HL-60 (cell line): ENCODE results near the gene PTTG1IP.

Experiments
- DNase-seq, 2 experiments: peaks; one replicate each; pipeline ENCODE4 v3.0.0-alpha.2; 2010 to 2020; ENCODE audit warnings: low read depth in 1 of 2, low spot score in 1 of 2
- H3K27ac ChIP-seq: fragments of 250-450 bp; sonication (Bioruptor Pico); replicated peaks from 2 replicates; pipeline ENCODE4 v1.5.1; 2020; ENCODE audit warnings: mild to moderate bottlenecking, moderate library complexity
- H3K27me3 ChIP-seq: fragments of 250-450 bp; sonication (Bioruptor Pico); 2 replicates; pipeline ENCODE4 v1.5.1; 2021; ENCODE audit warnings: mild to moderate bottlenecking, moderate library complexity; ENCODE audit not compliant: insufficient read depth, poor library complexity, severe bottlenecking
- H3K4me3 ChIP-seq: replicated peaks from 2 replicates; pipeline ENCODE4 v1.5.1; 2011; ENCODE audit warnings: mild to moderate bottlenecking, control low read depth, low read length; ENCODE audit not compliant: insufficient read depth
- GABPA ChIP-seq: IDR thresholded peaks from 2 replicates; pipeline ENCODE4 v1.6.1; 2012; ENCODE audit warnings: low read depth
- POLR2AphosphoS5 ChIP-seq: IDR thresholded peaks from 2 replicates; pipeline ENCODE4 v1.6.1; 2012; ENCODE audit warnings: low read depth
- SPI1 ChIP-seq: IDR thresholded peaks from 2 replicates; pipeline ENCODE4 v1.6.1; 2012; ENCODE audit warnings: low read depth, mild to moderate bottlenecking, borderline replicate concordance
- TF ChIP-seq, protein P1 (sequence below): IDR thresholded peaks from 2 replicates; pipeline ENCODE4 v1.6.1; 2012; ENCODE audit warnings: low read depth; ENCODE audit not compliant: insufficient replicate concordance
- TF ChIP-seq, protein P2 (sequence below): IDR thresholded peaks from one replicate; pipeline ENCODE4 v1.5.1; 2011; ENCODE audit warnings: low read length, control low read depth, inconsistent platforms; ENCODE audit not compliant: insufficient read depth

Gene PTTG1IP

DNA sequence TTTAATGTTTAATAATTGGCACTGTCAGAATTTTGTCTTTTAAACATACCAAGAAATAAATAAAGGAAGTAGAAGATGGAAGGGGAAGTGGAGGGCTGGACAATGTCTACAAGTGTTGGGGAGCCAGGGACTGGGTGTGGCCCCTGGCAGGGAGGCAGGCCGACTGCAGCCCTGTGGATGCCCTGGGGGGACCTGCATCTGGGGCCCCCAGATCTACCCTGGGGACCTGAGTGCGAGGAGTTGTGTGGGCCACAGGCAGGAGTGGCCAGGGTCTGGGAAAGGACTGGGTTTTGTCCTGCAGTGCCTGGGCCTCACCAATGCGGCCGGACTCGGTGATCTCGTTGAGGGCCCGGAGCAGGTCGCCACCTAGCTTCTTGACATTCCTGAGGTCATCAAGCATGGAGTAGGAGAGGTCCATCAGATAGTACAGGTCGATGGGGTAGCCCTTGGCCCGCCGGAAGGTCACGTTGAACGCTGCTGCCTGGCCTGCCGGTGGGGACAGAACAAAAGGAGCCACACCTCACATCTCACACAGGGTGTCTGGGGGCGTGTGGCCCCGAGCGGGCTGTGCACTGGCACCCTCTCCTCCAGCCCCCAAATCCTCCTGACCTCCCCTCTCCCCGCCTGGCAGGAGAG, 29.7 kb upstream of the PTTG1IP start:
- no peak overlapping the region for H3K4me3 ChIP-seq

DNA sequence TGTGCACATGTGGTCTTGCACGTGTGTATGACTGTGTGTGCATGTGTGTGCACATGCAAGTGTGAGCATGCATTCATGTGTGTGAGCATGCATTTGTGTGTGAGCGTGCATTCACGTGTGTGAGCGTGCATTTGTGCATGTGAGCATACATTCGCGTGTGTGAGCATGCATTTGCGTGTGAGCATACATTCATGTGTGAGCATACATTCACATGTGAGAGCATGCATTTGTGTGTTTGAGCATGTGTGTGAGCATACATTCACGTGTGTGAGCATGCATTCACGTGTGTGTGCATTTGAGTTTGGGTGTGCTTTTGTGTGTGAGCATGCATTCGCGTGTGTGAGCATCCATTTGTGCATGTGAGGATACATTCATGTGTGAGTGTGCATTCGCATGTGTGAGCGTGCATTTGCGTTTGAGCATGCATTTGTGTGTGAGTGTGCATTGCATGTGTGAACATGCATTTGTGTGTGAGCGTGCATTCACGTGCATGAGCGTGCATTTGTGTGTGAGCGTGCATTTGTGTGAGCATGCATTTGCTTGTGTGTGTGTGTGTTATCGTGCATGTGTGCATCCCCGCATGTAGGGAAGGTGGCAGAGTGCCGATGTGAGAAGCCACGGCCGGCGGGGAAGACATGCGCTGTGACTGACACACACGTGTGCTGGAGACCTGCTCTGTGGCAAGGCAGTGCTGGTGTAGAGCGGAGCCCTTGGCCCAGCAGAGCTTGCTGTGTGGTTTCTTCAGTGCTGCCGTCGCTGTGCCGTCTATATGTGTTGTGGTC, 29.0 kb upstream of the PTTG1IP start:
- no peak for TF ChIP-seq GABPA
- TF ChIP-seq, protein P1, sequence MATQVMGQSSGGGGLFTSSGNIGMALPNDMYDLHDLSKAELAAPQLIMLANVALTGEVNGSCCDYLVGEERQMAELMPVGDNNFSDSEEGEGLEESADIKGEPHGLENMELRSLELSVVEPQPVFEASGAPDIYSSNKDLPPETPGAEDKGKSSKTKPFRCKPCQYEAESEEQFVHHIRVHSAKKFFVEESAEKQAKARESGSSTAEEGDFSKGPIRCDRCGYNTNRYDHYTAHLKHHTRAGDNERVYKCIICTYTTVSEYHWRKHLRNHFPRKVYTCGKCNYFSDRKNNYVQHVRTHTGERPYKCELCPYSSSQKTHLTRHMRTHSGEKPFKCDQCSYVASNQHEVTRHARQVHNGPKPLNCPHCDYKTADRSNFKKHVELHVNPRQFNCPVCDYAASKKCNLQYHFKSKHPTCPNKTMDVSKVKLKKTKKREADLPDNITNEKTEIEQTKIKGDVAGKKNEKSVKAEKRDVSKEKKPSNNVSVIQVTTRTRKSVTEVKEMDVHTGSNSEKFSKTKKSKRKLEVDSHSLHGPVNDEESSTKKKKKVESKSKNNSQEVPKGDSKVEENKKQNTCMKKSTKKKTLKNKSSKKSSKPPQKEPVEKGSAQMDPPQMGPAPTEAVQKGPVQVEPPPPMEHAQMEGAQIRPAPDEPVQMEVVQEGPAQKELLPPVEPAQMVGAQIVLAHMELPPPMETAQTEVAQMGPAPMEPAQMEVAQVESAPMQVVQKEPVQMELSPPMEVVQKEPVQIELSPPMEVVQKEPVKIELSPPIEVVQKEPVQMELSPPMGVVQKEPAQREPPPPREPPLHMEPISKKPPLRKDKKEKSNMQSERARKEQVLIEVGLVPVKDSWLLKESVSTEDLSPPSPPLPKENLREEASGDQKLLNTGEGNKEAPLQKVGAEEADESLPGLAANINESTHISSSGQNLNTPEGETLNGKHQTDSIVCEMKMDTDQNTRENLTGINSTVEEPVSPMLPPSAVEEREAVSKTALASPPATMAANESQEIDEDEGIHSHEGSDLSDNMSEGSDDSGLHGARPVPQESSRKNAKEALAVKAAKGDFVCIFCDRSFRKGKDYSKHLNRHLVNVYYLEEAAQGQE, result no peak
- TF ChIP-seq POLR2AphosphoS5, result no peak
- TF ChIP-seq, protein P2, sequence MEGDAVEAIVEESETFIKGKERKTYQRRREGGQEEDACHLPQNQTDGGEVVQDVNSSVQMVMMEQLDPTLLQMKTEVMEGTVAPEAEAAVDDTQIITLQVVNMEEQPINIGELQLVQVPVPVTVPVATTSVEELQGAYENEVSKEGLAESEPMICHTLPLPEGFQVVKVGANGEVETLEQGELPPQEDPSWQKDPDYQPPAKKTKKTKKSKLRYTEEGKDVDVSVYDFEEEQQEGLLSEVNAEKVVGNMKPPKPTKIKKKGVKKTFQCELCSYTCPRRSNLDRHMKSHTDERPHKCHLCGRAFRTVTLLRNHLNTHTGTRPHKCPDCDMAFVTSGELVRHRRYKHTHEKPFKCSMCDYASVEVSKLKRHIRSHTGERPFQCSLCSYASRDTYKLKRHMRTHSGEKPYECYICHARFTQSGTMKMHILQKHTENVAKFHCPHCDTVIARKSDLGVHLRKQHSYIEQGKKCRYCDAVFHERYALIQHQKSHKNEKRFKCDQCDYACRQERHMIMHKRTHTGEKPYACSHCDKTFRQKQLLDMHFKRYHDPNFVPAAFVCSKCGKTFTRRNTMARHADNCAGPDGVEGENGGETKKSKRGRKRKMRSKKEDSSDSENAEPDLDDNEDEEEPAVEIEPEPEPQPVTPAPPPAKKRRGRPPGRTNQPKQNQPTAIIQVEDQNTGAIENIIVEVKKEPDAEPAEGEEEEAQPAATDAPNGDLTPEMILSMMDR, result no peak
- no peak for DNase-seq
- H3K27ac ChIP-seq, result no peak overlapping the region
- H3K27me3 ChIP-seq, result no peaks in the 10 kb centered on the region
- no peak overlapping the region for H3K4me3 ChIP-seq

More for the DNA sequence above, 29.7 kb upstream of the PTTG1IP start:
- Histone ChIP-seq H3K27me3 (no peaks in the 10 kb centered on the region), H3K27ac (no peak overlapping the region; the same call in 1 of the 2 replicates)
- TF ChIP-seq POLR2AphosphoS5, result no peak
- TF ChIP-seq SPI1, result peak; percentile 82
- DNase-seq, result peak in 1 of 2 experiments; percentile 24

DNA sequence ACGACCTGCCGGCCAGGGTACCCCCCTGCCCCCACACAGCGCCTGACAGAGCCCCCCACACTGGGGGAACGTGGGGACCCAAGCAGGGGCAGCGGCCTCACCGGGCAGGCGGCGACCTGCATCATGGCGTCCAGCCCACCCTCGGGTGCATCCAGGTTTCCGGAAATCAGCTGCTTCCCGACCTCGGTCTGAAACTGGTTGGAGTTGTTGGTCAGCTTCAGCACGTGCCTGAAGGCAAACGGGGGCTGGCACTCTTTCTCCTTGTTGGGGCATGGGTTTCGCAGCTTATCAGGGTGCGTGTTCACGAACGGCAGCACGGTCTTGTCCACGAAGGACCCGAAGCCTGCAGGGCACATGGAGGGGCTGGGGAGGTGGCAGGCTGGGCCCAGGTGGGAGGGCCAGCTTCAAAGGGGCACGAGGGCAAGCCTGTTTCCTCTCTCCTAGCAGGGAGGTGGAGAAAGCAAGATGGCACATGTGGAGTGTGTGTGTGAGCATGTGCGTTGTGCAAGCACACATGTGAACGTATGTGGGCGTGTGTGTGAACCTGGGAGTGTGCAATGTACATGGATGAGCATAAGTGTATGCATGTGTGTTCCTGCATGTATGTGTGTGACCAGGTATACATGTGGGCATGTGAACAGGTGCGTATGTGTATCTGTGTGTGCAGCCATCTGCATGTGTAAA, 28.0 kb upstream of the PTTG1IP start:
- Histone ChIP-seq H3K4me3 (no peak overlapping the region), H3K27me3 (no peaks in the 10 kb centered on the region), H3K27ac (no peak overlapping the region)
- TF ChIP-seq GABPA (no peak), POLR2AphosphoS5 (no peak; the same call in 1 of the 2 replicates), SPI1 (no peak)
- TF ChIP-seq, protein P2, result no peak
- TF ChIP-seq, protein P1, result no peak
- DNase-seq, result no peak

DNA sequence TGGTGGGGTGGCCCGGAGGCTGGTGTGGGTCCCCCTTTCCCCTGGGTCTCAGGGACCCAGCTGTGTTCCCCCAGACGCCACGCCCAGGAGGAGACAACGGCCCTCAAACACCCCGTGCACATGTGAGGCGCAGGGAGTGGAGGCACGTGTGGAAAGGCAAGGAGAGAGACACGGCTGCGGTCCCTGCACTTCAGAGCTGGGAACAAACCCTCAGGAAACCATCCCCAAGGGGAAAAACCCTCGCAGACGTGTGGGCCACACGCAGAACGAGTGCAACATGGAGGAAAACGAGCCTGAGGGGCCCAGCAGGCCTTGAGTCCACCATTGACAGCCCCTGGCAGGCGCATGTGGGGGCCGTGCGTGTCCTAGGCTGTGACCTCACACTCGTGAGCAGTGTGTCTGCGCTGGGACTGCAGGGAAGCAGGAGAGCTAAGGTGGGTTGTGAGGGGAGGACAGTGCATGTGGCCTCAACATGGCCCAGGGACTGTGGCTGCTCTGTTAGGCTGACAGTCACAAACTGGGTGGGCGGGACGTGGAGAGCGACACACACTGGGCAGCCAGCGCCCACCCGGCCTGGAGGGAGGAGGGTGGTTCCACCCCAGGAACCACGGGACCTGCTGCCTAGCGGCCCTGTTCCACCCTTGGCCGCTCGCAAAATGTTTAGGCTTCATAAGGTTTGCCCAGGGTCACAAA, 27.2 kb upstream of the PTTG1IP start:
- DNase-seq, result no peak
- Histone ChIP-seq H3K4me3 (no peak overlapping the region), H3K27me3 (no peaks in the 10 kb centered on the region), H3K27ac (no peak overlapping the region)
- TF ChIP-seq, protein P2, result no peak
- TF ChIP-seq POLR2AphosphoS5, result no peak
- TF ChIP-seq GABPA, result no peak
- no peak for TF ChIP-seq SPI1
- TF ChIP-seq, protein P1, result no peak
